ENCODE measurements around the gene CLEC16A. TPM values are rescaled to one million over a fixed set of nuclear protein-coding genes. Genes with fewer than 3 reads are reported as not detected.

Gene CLEC16A
- total RNA-seq, 1 donor from 2014 or later, result 34.6 TPM

GRCh38 chr16:11121083-11121608, 176.8 kb downstream of the CLEC16A start:
- ATAC-seq, result no peak
- Histone ChIP-seq H3K4me3 (no peak overlapping the region), H3K27me3 (ENCODE audit: low read depth) (no peaks in the 10 kb centered on the region), H3K9me3 (no peaks in the 10 kb centered on the region), H3K27ac (no peak overlapping the region), H3K36me3 (peaks cover 57% of the 10 kb centered on the region), H3K4me1 (no peaks in the 10 kb centered on the region)
- intact Hi-C loops (cut with DNase I), result no loop called here
- no peak for DNase-seq
- no peak for TF ChIP-seq CTCF (IDR thresholded peaks at IDR 0.05)

GRCh38 chr16:11121914-11122692, 177.7 kb downstream of the CLEC16A start:
- Histone ChIP-seq H3K9me3 (no peaks in the 10 kb centered on the region), H3K27me3 (ENCODE audit: low read depth) (no peaks in the 10 kb centered on the region), H3K4me1 (peaks cover under 1% of the 10 kb centered on the region), H3K27ac (no peak overlapping the region), H3K4me3 (no peak overlapping the region), H3K36me3 (peaks cover 56% of the 10 kb centered on the region)
- intact Hi-C loops (cut with DNase I), result no loop called here
- DNase-seq (no peak), ATAC-seq (no peak)
- TF ChIP-seq CTCF (IDR thresholded peaks at IDR 0.05), result no peak

- TF ChIP-seq CTCF (IDR thresholded peaks at IDR 0.05), result no peak
- H3K36me3 ChIP-seq, result peaks cover 56% of the 10 kb centered on the region
- peaks cover 16% of the 10 kb centered on the region for H3K4me1 ChIP-seq
- ATAC-seq, result no peak
- no peak overlapping the region for H3K4me3 ChIP-seq
- DNase-seq, result no peak
- H3K27ac ChIP-seq, result no peak overlapping the region
- H3K27me3 ChIP-seq (ENCODE audit: low read depth), result no peaks in the 10 kb centered on the region
- intact Hi-C loops (cut with DNase I), result no loop called here
- H3K9me3 ChIP-seq, result no peaks in the 10 kb centered on the region
Measured at GRCh38 chr16:11123666-11124065, 179.3 kb downstream of the CLEC16A start.

DNA sequence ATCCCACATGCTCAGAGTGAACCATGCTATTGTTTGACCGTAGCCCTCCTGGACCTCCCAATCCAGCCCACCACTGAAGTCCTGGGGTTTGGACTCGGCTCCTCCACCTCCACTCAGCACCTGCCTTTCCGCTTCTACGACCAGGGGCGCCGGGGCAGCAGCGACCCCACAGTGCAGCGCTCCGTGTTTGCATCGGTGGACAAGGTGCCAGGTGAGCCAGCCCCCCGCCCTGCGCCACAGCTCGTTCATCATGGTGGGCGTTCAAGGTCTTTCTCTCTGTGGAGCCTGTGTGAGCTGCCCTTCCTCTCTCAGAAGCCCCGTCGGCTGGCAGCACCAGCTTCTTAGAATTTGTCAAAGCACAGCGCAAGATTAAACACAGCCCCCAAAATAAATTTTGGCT, 181.6 kb downstream of the CLEC16A start:
- H3K27me3 ChIP-seq (ENCODE audit: low read depth), result no peaks in the 10 kb centered on the region
- H3K27ac ChIP-seq, result no peak overlapping the region
- no peaks in the 10 kb centered on the region for H3K9me3 ChIP-seq
- no peak for ATAC-seq
- peaks cover 31% of the 10 kb centered on the region for H3K4me1 ChIP-seq
- DNase-seq, result no peak
- no peak for TF ChIP-seq CTCF (IDR thresholded peaks at IDR 0.05)
- H3K36me3 ChIP-seq, result peaks cover 60% of the 10 kb centered on the region
- intact Hi-C loops (cut with DNase I), result no loop called here
- no peak overlapping the region for H3K4me3 ChIP-seq

DNA sequence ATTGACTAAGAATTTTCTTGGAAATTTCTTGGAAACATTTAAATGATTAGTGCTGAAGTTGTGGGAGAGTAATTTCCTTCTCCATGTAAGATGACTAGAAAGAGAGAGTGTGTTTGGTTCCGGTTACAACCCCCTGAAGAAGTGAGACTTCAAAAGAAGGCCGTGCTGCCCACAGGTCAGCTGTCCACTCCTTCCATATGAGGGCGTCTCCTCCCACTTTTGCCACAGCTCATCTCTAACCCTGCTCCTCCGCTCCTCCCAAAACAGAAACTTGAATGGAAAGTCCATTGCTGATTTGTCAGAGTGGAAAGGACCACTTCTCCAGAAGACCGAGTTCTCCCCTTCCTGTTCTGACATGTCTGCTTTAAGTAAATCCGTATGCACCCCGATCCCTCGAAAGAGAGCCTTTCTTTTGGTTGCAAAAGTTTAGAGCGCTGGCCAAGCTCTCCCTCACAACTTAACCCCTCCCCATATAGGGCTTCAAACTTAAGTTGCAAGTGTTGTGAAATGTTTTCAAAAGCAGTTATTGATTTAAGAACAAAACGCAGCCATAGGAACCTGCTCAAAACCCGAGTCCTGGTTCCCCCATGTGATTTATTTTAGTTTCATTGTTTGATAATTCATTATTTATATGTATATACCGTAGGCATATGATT, 182.2 kb downstream of the CLEC16A start:
- Histone ChIP-seq H3K4me3 (no peak overlapping the region), H3K27ac (no peak overlapping the region), H3K27me3 (ENCODE audit: low read depth) (no peaks in the 10 kb centered on the region), H3K9me3 (no peaks in the 10 kb centered on the region), H3K4me1 (peaks cover 31% of the 10 kb centered on the region), H3K36me3 (peaks cover 54% of the 10 kb centered on the region)
- DNase-seq (no peak), ATAC-seq (peak; percentile 5 to 26)
- intact Hi-C loops (cut with DNase I), result no loop called here
- TF ChIP-seq CTCF (IDR thresholded peaks at IDR 0.05), result no peak

Data from lower lobe of right lung (tissue), 2 donors.